ENCODE results near the gene MUS81. TPM values are rescaled to one million over a fixed set of nuclear protein-coding genes. Genes with fewer than 3 reads are reported as not detected.

MUS81 gene
- total and polyA plus RNA-seq, 9 of the 15 experiments (the other 6 are each of a cell fraction or from before 2014, with no cell fraction given), result 13.4 to 118 (median 53.7) TPM

DNA sequence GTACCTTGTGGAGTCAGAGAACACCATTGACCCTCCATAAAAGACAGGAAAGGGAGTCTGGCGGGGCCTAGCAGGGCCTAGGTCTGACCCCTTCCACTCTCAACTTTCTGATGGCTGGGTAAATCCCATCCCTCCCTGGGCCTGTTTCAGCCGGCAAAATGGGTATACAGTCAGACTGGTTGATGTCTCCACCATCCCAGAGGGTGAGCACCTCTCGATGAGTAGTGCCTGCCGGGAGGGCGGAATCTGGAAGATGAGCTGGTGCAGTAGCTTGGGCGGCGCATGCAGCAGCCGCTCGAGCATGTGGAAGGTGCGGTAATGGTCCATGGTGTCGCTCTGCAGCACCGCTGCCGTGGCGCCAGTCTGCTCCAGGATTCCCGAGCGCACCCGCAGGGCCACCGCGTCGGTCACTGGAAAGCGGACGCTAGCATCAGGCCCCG is 27.5 kb downstream of the MUS81 start:
- H3K27me3 ChIP-seq (ENCODE audit: control insufficient read depth in 2 of 2, insufficient read depth in 2 of 2, low read length in 2 of 2), result no peaks in the 10 kb centered on the region
- peak overlapping the region; percentile 71 for H3K27ac ChIP-seq (ENCODE audit: extremely low read depth, low read depth, low read length)
- H4K20me1 ChIP-seq (replicated peaks; ENCODE audit: control insufficient read depth, insufficient read depth, low read length), result peaks cover 8% of the 10 kb centered on the region; the same call in 1 of the 2 replicates
- H3K4me3 ChIP-seq, result peak overlapping the region; percentile 69
- no peak for ATAC-seq
- BruUV-seq (replicated peaks), result TSS peak; percentile 61
- POLR2A ChIA-PET, result interaction anchor here (0.6 to 14.4 kb wide), 14 partner anchors 8 to 118 kb away, joined by 3 to 147 read pairs (median 6); partner anchors contain the start of genes CFL1, CTSW, FOSL1 and MUS81
- in situ Hi-C loops (cut with MboI), result no loop called here
- H3K4me1 ChIP-seq (replicated peaks in 1 of 2; ENCODE audit: control insufficient read depth in 2 of 2, insufficient read depth in 2 of 2, low read length in 2 of 2), result peaks cover 23 to 58% of the 10 kb centered on the region in 2 experiments
- H3K9ac ChIP-seq (ENCODE audit: insufficient read depth in 1 of 2, low read depth in 2 of 2, low read length in 2 of 2), result peak overlapping the region; percentile 58 to 96
- no peaks in the 10 kb centered on the region for H3K9me1 ChIP-seq (ENCODE audit: control insufficient read depth, insufficient read depth, low read length)
- H3K79me2 ChIP-seq (ENCODE audit: control insufficient read depth, insufficient read depth, low read length), result peaks cover 40% of the 10 kb centered on the region
- CTCF ChIA-PET (ENCODE audit: low intra/inter-chr PET ratio), result interaction anchor here (0.6 to 3.3 kb wide), 7 partner anchors 11 to 335 kb away, joined by 3 to 40 read pairs (median 3); partner anchors contain the start of genes KAT5 and MUS81
- WGBS (ENCODE audit: insufficient coverage, low coverage, missing lambda C conversion rate), result 2% methylated on average over 21 of the region's 23 CpGs
- DNase-seq (ENCODE audit: extremely low read depth in 1 of 4, low spot score in 3 of 4), result no peak
- peak overlapping the region; percentile 85 for H2AFZ ChIP-seq (ENCODE audit: low read depth, low read length)
- peak overlapping the region; percentile 90 for H3K4me2 ChIP-seq (ENCODE audit: insufficient read depth, low read length)
- H3K36me3 ChIP-seq (ENCODE audit: control insufficient read depth, insufficient read depth, low read length), result peaks cover 53% of the 10 kb centered on the region
- no peak for FAIRE-seq
- H3K9me3 ChIP-seq (replicated peaks; ENCODE audit: control insufficient read depth, insufficient read depth, low read depth, low read length), result no peaks in the 10 kb centered on the region
- intact Hi-C loops (cut with micrococcal nuclease), result loop anchor here (1.0 to 5.0 kb wide), 5 partner anchors 25 to 175 kb away; partner anchors contain the start of genes AP5B1, KAT5, MUS81 and SART1
- TF ChIP-seq CEBPB (tag; IDR thresholded peaks at IDR 0.05), result no peak
- TF ChIP-seq FOXP1 (CRISPR knock-in tag; IDR thresholded peaks at IDR 0.05), result 0 out of 2 replicates have a peak, but pooled peaks have one; percentile 29
- no peak for TF ChIP-seq HNRNPH1 (optimal IDR thresholded peaks at IDR 0.05; ENCODE audit: low read depth, low read length)
- TF ChIP-seq BHLHE40 (IDR thresholded peaks at IDR 0.05; ENCODE audit: low read length), result no peak
- no peak for TF ChIP-seq MCM2 (IDR thresholded peaks at IDR 0.05; ENCODE audit: low read depth)
- TF ChIP-seq SMARCE1 (IDR thresholded peaks at IDR 0.05), result no peak
- TF ChIP-seq, protein P1, sequence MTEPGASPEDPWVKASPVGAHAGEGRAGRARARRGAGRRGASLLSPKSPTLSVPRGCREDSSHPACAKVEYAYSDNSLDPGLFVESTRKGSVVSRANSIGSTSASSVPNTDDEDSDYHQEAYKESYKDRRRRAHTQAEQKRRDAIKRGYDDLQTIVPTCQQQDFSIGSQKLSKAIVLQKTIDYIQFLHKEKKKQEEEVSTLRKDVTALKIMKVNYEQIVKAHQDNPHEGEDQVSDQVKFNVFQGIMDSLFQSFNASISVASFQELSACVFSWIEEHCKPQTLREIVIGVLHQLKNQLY (CRISPR knock-in tag; conservative IDR thresholded peaks at IDR 0.05), result 0 out of 4 replicates have a peak, but pooled peaks of 1 of the 2 experiments have one; percentile 6
- TF ChIP-seq TCF7 (IDR thresholded peaks at IDR 0.05; ENCODE audit: borderline replicate concordance), result no peak
- TF ChIP-seq, protein P2, sequence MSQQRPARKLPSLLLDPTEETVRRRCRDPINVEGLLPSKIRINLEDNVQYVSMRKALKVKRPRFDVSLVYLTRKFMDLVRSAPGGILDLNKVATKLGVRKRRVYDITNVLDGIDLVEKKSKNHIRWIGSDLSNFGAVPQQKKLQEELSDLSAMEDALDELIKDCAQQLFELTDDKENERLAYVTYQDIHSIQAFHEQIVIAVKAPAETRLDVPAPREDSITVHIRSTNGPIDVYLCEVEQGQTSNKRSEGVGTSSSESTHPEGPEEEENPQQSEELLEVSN (IDR thresholded peaks at IDR 0.05; ENCODE audit: borderline replicate concordance in 1 of 2, extremely low read depth in 1 of 2, insufficient read depth in 1 of 2, insufficient read length in 1 of 2, low read depth in 1 of 2, low read length in 1 of 2, poor library complexity in 1 of 2, severe bottlenecking in 1 of 2), result peak in 1 of 2 experiments; percentile 51
- TF ChIP-seq NFXL1 (CRISPR knock-in tag; IDR thresholded peaks at IDR 0.05), result no peak
- 0 out of 2 replicates have a peak, but pooled peaks have one; percentile 10 for TF ChIP-seq ZNF197 (CRISPR knock-in tag; IDR thresholded peaks at IDR 0.05; ENCODE audit: low read depth)
- no peak for TF ChIP-seq POLR2AphosphoS5 (IDR thresholded peaks at IDR 0.05; ENCODE audit: control insufficient read depth, insufficient read depth, low read depth, low read length)
- TF ChIP-seq, protein P3, sequence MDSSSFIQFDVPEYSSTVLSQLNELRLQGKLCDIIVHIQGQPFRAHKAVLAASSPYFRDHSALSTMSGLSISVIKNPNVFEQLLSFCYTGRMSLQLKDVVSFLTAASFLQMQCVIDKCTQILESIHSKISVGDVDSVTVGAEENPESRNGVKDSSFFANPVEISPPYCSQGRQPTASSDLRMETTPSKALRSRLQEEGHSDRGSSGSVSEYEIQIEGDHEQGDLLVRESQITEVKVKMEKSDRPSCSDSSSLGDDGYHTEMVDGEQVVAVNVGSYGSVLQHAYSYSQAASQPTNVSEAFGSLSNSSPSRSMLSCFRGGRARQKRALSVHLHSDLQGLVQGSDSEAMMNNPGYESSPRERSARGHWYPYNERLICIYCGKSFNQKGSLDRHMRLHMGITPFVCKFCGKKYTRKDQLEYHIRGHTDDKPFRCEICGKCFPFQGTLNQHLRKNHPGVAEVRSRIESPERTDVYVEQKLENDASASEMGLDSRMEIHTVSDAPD (CRISPR knock-in tag; IDR thresholded peaks at IDR 0.05), result no peak
- TF ChIP-seq, protein P4, sequence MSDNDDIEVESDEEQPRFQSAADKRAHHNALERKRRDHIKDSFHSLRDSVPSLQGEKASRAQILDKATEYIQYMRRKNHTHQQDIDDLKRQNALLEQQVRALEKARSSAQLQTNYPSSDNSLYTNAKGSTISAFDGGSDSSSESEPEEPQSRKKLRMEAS (CRISPR knock-in tag; IDR thresholded peaks at IDR 0.05), result 0 out of 2 replicates have a peak, but pooled peaks have one; percentile 52
- no peak for TF ChIP-seq ZNF707 (CRISPR knock-in tag; conservative IDR thresholded peaks at IDR 0.05)
- no peak for TF ChIP-seq NCOA2 (IDR thresholded peaks at IDR 0.05; ENCODE audit: partially characterized antibody in 2 of 2)
- TF ChIP-seq ZBTB1 (CRISPR knock-in tag; IDR thresholded peaks at IDR 0.05; ENCODE audit: borderline replicate concordance, low read depth), result no peak
